ENCODE data around the gene SLC41A3.

SLC41A3 gene

DNA sequence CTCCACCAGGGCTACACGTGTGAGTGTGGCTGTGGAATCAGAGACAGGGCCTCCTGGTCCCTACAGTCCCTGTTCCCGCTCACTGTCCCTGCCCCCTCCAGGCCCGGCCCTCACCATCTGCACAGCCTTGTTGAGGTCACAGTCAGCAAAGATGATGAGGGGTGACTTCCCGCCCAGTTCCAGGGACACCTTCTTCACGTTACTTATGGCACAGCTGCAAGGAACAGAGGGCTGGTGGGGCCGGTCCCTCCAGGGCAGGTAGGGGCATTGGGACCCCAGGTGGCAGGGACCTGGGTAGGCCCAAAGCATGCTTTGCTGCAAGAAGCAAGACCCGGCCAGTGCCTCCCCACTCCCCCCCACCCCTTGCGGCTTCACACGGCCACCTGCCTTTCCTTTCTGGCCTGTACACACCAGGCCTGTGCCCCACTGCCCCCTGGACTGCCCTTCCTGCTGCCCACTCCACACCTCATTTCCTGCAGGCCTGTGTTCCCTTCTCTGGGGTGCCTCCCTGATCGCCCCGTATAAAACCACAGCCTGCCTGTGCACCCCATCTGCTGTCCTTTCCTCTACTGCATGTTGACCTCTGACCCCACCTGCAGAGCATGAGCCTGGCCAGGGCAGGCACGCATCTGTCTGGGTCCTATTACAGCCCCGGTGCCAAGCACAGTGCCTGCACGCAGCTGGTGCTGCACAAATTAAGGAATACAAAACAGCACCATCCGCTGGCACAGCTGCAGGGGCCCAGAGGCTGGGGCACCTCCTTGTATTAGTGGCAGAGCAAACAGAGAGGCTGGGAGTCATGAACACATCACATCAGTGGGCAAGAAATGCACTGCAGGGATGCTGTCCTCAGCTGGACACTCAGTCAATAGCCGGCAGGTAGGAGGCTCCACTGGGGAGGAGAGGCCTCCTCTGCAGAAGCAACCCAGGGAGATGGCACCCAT lies 30.8 kb upstream of the SLC41A3 start:
- H3K4me3 ChIP-seq (replicated peaks; ENCODE audit: low read depth, low read length) = no peak overlapping the region
- TF ChIP-seq, protein P1, sequence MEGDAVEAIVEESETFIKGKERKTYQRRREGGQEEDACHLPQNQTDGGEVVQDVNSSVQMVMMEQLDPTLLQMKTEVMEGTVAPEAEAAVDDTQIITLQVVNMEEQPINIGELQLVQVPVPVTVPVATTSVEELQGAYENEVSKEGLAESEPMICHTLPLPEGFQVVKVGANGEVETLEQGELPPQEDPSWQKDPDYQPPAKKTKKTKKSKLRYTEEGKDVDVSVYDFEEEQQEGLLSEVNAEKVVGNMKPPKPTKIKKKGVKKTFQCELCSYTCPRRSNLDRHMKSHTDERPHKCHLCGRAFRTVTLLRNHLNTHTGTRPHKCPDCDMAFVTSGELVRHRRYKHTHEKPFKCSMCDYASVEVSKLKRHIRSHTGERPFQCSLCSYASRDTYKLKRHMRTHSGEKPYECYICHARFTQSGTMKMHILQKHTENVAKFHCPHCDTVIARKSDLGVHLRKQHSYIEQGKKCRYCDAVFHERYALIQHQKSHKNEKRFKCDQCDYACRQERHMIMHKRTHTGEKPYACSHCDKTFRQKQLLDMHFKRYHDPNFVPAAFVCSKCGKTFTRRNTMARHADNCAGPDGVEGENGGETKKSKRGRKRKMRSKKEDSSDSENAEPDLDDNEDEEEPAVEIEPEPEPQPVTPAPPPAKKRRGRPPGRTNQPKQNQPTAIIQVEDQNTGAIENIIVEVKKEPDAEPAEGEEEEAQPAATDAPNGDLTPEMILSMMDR (IDR thresholded peaks at IDR 0.05; ENCODE audit: low read depth, low read length, missing control alignments) = no peak
- no peak for DNase-seq (ENCODE audit: extremely low read depth, low read depth)

DNA sequence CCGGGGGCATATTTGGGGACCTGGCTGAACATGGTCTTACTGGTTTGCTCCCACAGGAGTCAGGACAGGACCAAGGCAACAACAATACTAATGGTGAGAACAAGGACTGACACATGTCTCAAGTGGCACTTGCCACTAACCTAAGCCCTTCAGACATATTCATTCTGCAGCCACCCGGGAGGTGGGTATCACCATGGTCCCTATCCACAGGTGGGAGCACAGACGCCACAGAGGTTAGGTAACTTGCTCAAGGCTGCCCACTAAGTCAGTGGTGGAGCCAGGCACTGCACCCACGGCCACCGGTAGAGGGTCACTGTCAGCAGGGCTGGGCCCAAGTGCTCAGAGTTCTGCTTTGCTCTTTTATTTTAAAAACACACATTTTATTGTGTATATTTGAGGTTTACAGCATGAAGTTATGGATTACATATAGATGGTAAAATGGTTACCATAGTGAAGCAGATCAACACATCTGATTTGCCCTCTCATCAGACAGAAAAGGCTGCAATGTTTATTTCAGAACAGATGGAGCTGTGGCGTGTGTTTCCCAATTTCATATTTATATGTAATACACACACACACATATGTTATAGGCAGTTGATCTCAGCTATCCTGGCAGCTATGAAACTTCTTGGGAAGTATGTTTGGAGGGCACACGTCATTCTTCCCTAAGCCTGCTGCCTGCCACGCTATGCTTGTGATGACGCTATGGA lies 30.0 kb upstream of the SLC41A3 start:
- H3K4me3 ChIP-seq (replicated peaks; ENCODE audit: low read depth, low read length) = no peak overlapping the region
- TF ChIP-seq, protein P1 (IDR thresholded peaks at IDR 0.05; ENCODE audit: low read depth, low read length, missing control alignments) = peak; percentile 34
- no peak for DNase-seq (ENCODE audit: extremely low read depth, low read depth)

- no peak for DNase-seq (ENCODE audit: extremely low read depth, low read depth)
- TF ChIP-seq, protein P1 (IDR thresholded peaks at IDR 0.05; ENCODE audit: low read depth, low read length, missing control alignments) = no peak
- no peak overlapping the region for H3K4me3 ChIP-seq (replicated peaks; ENCODE audit: low read depth, low read length)
Observed at GRCh38 chr3:126113238-126113555, 29.3 kb upstream of the SLC41A3 start.

DNA sequence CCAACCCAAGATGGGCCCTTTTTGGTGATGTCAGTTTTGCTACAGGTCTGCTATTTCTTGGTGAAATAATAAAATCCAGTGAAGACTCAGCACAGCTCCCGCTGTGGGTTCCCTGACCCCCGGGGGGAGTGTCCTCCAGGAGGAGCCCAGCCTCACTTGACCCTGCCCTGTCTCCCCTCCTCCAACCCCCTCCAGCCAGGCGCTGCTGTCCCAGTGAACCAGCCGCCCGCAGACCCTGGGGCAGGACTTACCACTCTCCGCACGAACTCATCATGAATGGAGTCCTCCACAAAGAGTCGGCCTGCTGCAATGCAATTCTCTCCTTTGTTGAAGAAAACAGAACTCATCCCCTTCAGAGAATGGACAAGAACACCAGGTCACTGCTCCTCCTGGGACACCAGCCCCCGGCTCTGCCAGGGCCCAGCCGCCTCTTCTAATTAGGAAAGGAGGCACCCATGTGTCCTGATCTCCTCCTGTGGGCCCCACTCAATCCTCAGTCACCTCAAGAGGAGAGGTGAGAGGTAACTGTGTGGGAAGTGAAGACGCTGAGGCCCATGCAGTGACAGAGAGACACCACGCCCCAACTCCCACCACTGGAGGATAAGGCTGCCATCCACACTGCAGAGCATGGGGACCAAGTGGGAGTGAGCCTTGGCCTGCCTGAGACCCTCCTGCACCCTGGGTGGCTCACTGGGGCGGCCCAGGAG lies 28.8 kb upstream of the SLC41A3 start:
- DNase-seq (ENCODE audit: extremely low read depth, low read depth) = no peak
- TF ChIP-seq, protein P1 (IDR thresholded peaks at IDR 0.05; ENCODE audit: low read depth, low read length, missing control alignments) = no peak

GRCh38 chr3:126111566-126112475 lies 27.9 kb upstream of the SLC41A3 start:
- H3K4me3 ChIP-seq (replicated peaks; ENCODE audit: low read depth, low read length) = no peak overlapping the region
- no peak for DNase-seq (ENCODE audit: extremely low read depth, low read depth)
- TF ChIP-seq, protein P1 (IDR thresholded peaks at IDR 0.05; ENCODE audit: low read depth, low read length, missing control alignments) = no peak

More for the DNA sequence above, 28.8 kb upstream of the SLC41A3 start:
- no peak overlapping the region for H3K4me3 ChIP-seq (replicated peaks; ENCODE audit: low read depth, low read length)

GRCh38 chr3:126111126-126111551 lies 27.2 kb upstream of the SLC41A3 start:
- TF ChIP-seq, protein P1 (IDR thresholded peaks at IDR 0.05; ENCODE audit: low read depth, low read length, missing control alignments) = no peak
- DNase-seq (ENCODE audit: extremely low read depth, low read depth) = no peak
- H3K4me3 ChIP-seq (replicated peaks; ENCODE audit: low read depth, low read length) = no peak overlapping the region
